Bronchial smooth muscle cell (primary cell): ENCODE data around the gene TFPT. TPM values are rescaled to one million over a fixed set of nuclear protein-coding genes. Genes with fewer than 3 reads are reported as not detected.

Source experiments
- total RNA-seq: library from RNA; depleted of rRNA; stranded (reverse); fragments of >200 nt; gene quantifications from 2 replicates; pipeline ENCODE4 v1.2.1, GENCODE V29; 2014

Gene TFPT
- total RNA-seq = 16.7 and 21.9 TPM in 2 replicates

GRCh38 chr19:54115109-54116063 is at the start of gene TFPT, which contains the start of gene PRPF31:
Gene TFPT, minus strand, starts transcription at chr19:54115657. Its CDS starts 388 bp downstream, at chr19:54115269.
Gene PRPF31, plus strand, starts transcription at chr19:54115754. Its CDS starts 2,525 bp downstream, at chr19:54118279.

GRCh38 chr19:54159352-54160181 is 44.1 kb upstream of the TFPT start, which contains the start of gene LENG1:
Gene LENG1, minus strand, starts transcription at chr19:54159721. Its CDS starts 26 bp downstream, at chr19:54159695.

GRCh38 chr19:54137699-54138488 is 22.4 kb upstream of the TFPT start, which contains the start of gene CNOT3:
Gene CNOT3, plus strand, starts transcription at chr19:54137762. Its CDS starts 5,217 bp downstream, at chr19:54142979.

GRCh38 chr19:54102421-54103169 is 12.9 kb downstream of the TFPT start, which contains the start of gene NDUFA3:
Gene NDUFA3, plus strand, starts transcription at chr19:54102855. Its CDS starts 24 bp downstream, at chr19:54102879.

GRCh38 chr19:54100561-54100960 is 14.9 kb downstream of the TFPT start, which contains the start of gene OSCAR:
Gene OSCAR, minus strand, starts transcription at chr19:54100803. Its CDS starts 11 bp downstream, at chr19:54100792.

GRCh38 chr19:54081032-54081431 is 34.4 kb downstream of the TFPT start, which contains the start of gene TARM1:
Gene TARM1, minus strand, starts transcription at chr19:54081365. Its CDS starts 25 bp downstream, at chr19:54081340.

GRCh38 chr19:54063350-54064116 is 51.9 kb downstream of the TFPT start, which contains the start of gene VSTM1:
Gene VSTM1, minus strand, starts transcription at chr19:54063897. Its CDS starts 120 bp downstream, at chr19:54063777.

Other genes with a start within 250 kb of the TFPT start
- 3.3 and 5.2 TPM in 2 replicates for gene MYADM, start 247.8 kb downstream of the TFPT start, total RNA-seq
- gene PRKCG, start 233.5 kb downstream of the TFPT start, total RNA-seq = 0.17 TPM in 1 of 2 replicates, not detected in the other
- 0.47 and 3.1 TPM in 2 replicates for gene CACNG7, start 206.4 kb downstream of the TFPT start, total RNA-seq
- gene CACNG8, start 152.7 kb downstream of the TFPT start, total RNA-seq = 0.47 and 1.5 TPM in 2 replicates
- 0.34 and 0.47 TPM in 2 replicates for gene CACNG6, start 124.0 kb downstream of the TFPT start, total RNA-seq
- not detected in 2 replicates for gene VSTM1, start 51.8 kb downstream of the TFPT start, total RNA-seq
- not detected in 2 replicates for gene TARM1, start 34.3 kb downstream of the TFPT start, total RNA-seq
- under 0.01 TPM in 1 of 2 replicates, not detected in the other for gene OSCAR, start 14.9 kb downstream of the TFPT start, total RNA-seq
- gene NDUFA3, start 12.8 kb downstream of the TFPT start, total RNA-seq = 15.8 and 21.4 TPM in 2 replicates
- gene PRPF31, start 97 bp upstream of the TFPT start, total RNA-seq = 57.2 and 61.6 TPM in 2 replicates
- 6.9 and 10.6 TPM in 2 replicates for gene CNOT3, start 22.1 kb upstream of the TFPT start, total RNA-seq
- 4.6 and 6.1 TPM in 2 replicates for gene LENG1, start 44.1 kb upstream of the TFPT start, total RNA-seq
- 0.43 and 1.1 TPM in 2 replicates for gene TMC4, start 57.5 kb upstream of the TFPT start, total RNA-seq
- gene MBOAT7, start 73.9 kb upstream of the TFPT start, total RNA-seq = 12.4 and 32.9 TPM in 2 replicates
- 26.7 and 55.8 TPM in 2 replicates for gene TSEN34, start 75.7 kb upstream of the TFPT start, total RNA-seq
- gene RPS9, start 85.2 kb upstream of the TFPT start, total RNA-seq = 1,382 and 2,467 TPM in 2 replicates
- gene LILRB3, start 107.3 kb upstream of the TFPT start, total RNA-seq = not detected in 2 replicates
- not detected in 2 replicates for gene LILRA6, start 127.1 kb upstream of the TFPT start, total RNA-seq
- gene LILRB5, start 141.6 kb upstream of the TFPT start, total RNA-seq = not detected in 2 replicates
- not detected in 2 replicates for gene LILRB2, start 165.5 kb upstream of the TFPT start, total RNA-seq
- gene LILRA5, start 197.5 kb upstream of the TFPT start, total RNA-seq = not detected in 2 replicates
- gene LILRA4, start 223.5 kb upstream of the TFPT start, total RNA-seq = not detected in 2 replicates
- not detected in 2 replicates for gene LAIR1, start 249.3 kb upstream of the TFPT start, total RNA-seq